ENCODE measurements around the gene CABP7. TPM values are rescaled to one million over a fixed set of nuclear protein-coding genes. Genes with fewer than 3 reads are reported as not detected.

The CABP7 gene
- under 1 TPM in 1 of 2 experiments, not detected in 1; 0.07 TPM for total RNA-seq
- polyA plus RNA-seq = not detected

GRCh38 chr22:29719899-29720645, at the start of gene CABP7:
Gene CABP7 (plus strand): TSS chr22:29720003. CDS start chr22:29720425, 422 bp downstream.
- H3K27me3 ChIP-seq (ENCODE audit: insufficient read depth, low read length, poor library complexity, severe bottlenecking) = peaks cover 7% of the 10 kb centered on the region
- ChIA-PET POLR2A (interaction anchor here (0.7 kb wide), 1 partner anchor 53 kb away, joined by 3 read pairs; no protein-coding TSS in a partner anchor), CTCF (no interaction called here)
- peaks cover 0 to 13% (median 5%) of the 10 kb centered on the region in 3 donors for H3K4me1 Mint-ChIP-seq
- no peaks in the 10 kb centered on the region for H3K36me3 Mint-ChIP-seq
- peaks cover 0 to 1% (median 0%) of the 10 kb centered on the region in 5 donors for H3K9me3 Mint-ChIP-seq
- H3K4me3 ChIP-seq (ENCODE audit: low read length) = no peak within 1 kb of the TSS
- peak within 1 kb of the TSS in 2 of 7 donors; percentile 49 to 74 for H3K4me3 Mint-ChIP-seq
- H3K4me1 ChIP-seq (ENCODE audit: insufficient read depth, low read length) = no peaks in the 10 kb centered on the region
- no peak within 1 kb of the TSS for H3K27ac ChIP-seq (ENCODE audit: low read depth, low read length)
- no peaks in the 10 kb centered on the region for H3K36me3 ChIP-seq (ENCODE audit: insufficient read depth, low read length)
- peaks cover 38 to 47% of the 10 kb centered on the region in 2 donors for H3K27me3 Mint-ChIP-seq
- no peak for DNase-seq
- no peak within 1 kb of the TSS for H3K27ac Mint-ChIP-seq
- no peaks in the 10 kb centered on the region for H3K9me3 ChIP-seq (ENCODE audit: low read length)

- DNase-seq = no peak
- Mint-ChIP-seq H3K27ac (no peak overlapping the region), H3K27me3 (no peaks in the 10 kb centered on the region), H3K4me1 (no peaks in the 10 kb centered on the region), H3K4me3 (no peak overlapping the region), H3K9me3 (no peaks in the 10 kb centered on the region), H3K36me3 (peaks cover 4 to 85% (median 20%) of the 10 kb centered on the region in 3 donors)
- Histone ChIP-seq H3K4me3 (ENCODE audit: low read length) (no peak overlapping the region), H3K27ac (ENCODE audit: low read depth, low read length) (no peak overlapping the region), H3K36me3 (ENCODE audit: insufficient read depth, low read length) (peaks cover 52% of the 10 kb centered on the region), H3K4me1 (ENCODE audit: insufficient read depth, low read length) (no peaks in the 10 kb centered on the region), H3K27me3 (ENCODE audit: insufficient read depth, low read length, poor library complexity, severe bottlenecking) (no peaks in the 10 kb centered on the region), H3K9me3 (ENCODE audit: low read length) (no peaks in the 10 kb centered on the region)
- ChIA-PET CTCF (no interaction called here), POLR2A (no interaction called here)
Observed at GRCh38 chr22:29670626-29671025, 49.2 kb upstream of the CABP7 start.

- H3K4me3 Mint-ChIP-seq = no peak overlapping the region
- H3K36me3 ChIP-seq (ENCODE audit: insufficient read depth, low read length) = peaks cover 65% of the 10 kb centered on the region
- CTCF ChIA-PET = no interaction called here
- H3K27me3 ChIP-seq (ENCODE audit: insufficient read depth, low read length, poor library complexity, severe bottlenecking) = no peaks in the 10 kb centered on the region
- H3K27ac Mint-ChIP-seq = peak overlapping the region in 2 of 8 donors; percentile 16 to 19
- no peak for DNase-seq
- no peaks in the 10 kb centered on the region for H3K4me1 Mint-ChIP-seq
- H3K4me1 ChIP-seq (ENCODE audit: insufficient read depth, low read length) = no peaks in the 10 kb centered on the region
- H3K9me3 Mint-ChIP-seq = no peaks in the 10 kb centered on the region
- no peak overlapping the region for H3K4me3 ChIP-seq (ENCODE audit: low read length)
- H3K27me3 Mint-ChIP-seq = no peaks in the 10 kb centered on the region
- peaks cover 23 to 94% (median 28%) of the 10 kb centered on the region in 3 donors for H3K36me3 Mint-ChIP-seq
- H3K9me3 ChIP-seq (ENCODE audit: low read length) = no peaks in the 10 kb centered on the region
- H3K27ac ChIP-seq (ENCODE audit: low read depth, low read length) = no peak overlapping the region
- POLR2A ChIA-PET = no interaction called here
Observed at GRCh38 chr22:29673361-29674066, 46.3 kb upstream of the CABP7 start.

GRCh38 chr22:29674121-29674520, 45.7 kb upstream of the CABP7 start:
- Histone ChIP-seq H3K27ac (ENCODE audit: low read depth, low read length) (no peak overlapping the region), H3K27me3 (ENCODE audit: insufficient read depth, low read length, poor library complexity, severe bottlenecking) (no peaks in the 10 kb centered on the region), H3K9me3 (ENCODE audit: low read length) (no peaks in the 10 kb centered on the region), H3K4me1 (ENCODE audit: insufficient read depth, low read length) (no peaks in the 10 kb centered on the region), H3K4me3 (ENCODE audit: low read length) (no peak overlapping the region), H3K36me3 (ENCODE audit: insufficient read depth, low read length) (peaks cover 64% of the 10 kb centered on the region)
- peaks cover 23 to 94% (median 28%) of the 10 kb centered on the region in 3 donors for H3K36me3 Mint-ChIP-seq
- ChIA-PET CTCF (no interaction called here), POLR2A (no interaction called here)
- no peak overlapping the region for H3K27ac Mint-ChIP-seq
- no peaks in the 10 kb centered on the region for H3K27me3 Mint-ChIP-seq
- no peaks in the 10 kb centered on the region for H3K9me3 Mint-ChIP-seq
- no peak for DNase-seq
- H3K4me1 Mint-ChIP-seq = no peaks in the 10 kb centered on the region
- H3K4me3 Mint-ChIP-seq = no peak overlapping the region

- no peaks in the 10 kb centered on the region for H3K4me1 Mint-ChIP-seq
- H3K27ac ChIP-seq (ENCODE audit: low read depth, low read length) = no peak overlapping the region
- no peaks in the 10 kb centered on the region for H3K4me1 ChIP-seq (ENCODE audit: insufficient read depth, low read length)
- no peak overlapping the region for H3K4me3 ChIP-seq (ENCODE audit: low read length)
- H3K36me3 Mint-ChIP-seq = peaks cover 23 to 97% (median 26%) of the 10 kb centered on the region in 3 donors
- H3K27me3 Mint-ChIP-seq = no peaks in the 10 kb centered on the region
- H3K36me3 ChIP-seq (ENCODE audit: insufficient read depth, low read length) = peaks cover 62% of the 10 kb centered on the region
- H3K9me3 Mint-ChIP-seq = no peaks in the 10 kb centered on the region
- no peaks in the 10 kb centered on the region for H3K9me3 ChIP-seq (ENCODE audit: low read length)
- no peak for DNase-seq
- H3K4me3 Mint-ChIP-seq = no peak overlapping the region
- H3K27ac Mint-ChIP-seq = peak overlapping the region in 1 of 8 donors; percentile 60
- ChIA-PET CTCF (interaction anchor here (1.3 kb wide), 1 partner anchor 53 kb away, joined by 4 read pairs; no protein-coding TSS in a partner anchor), POLR2A (no interaction called here)
- H3K27me3 ChIP-seq (ENCODE audit: insufficient read depth, low read length, poor library complexity, severe bottlenecking) = no peaks in the 10 kb centered on the region
Observed at GRCh38 chr22:29679316-29679715, 40.5 kb upstream of the CABP7 start.

- peaks cover 37% of the 10 kb centered on the region for H3K36me3 ChIP-seq (ENCODE audit: insufficient read depth, low read length)
Observed at GRCh38 chr22:29683536-29683935, 36.3 kb upstream of the CABP7 start.

GRCh38 chr22:29684244-29684643, 35.6 kb upstream of the CABP7 start:
- Histone ChIP-seq H3K27ac (ENCODE audit: low read depth, low read length) (no peak overlapping the region), H3K9me3 (ENCODE audit: low read length) (no peaks in the 10 kb centered on the region), H3K36me3 (ENCODE audit: insufficient read depth, low read length) (peaks cover 31% of the 10 kb centered on the region), H3K4me3 (ENCODE audit: low read length) (no peak overlapping the region), H3K27me3 (ENCODE audit: insufficient read depth, low read length, poor library complexity, severe bottlenecking) (no peaks in the 10 kb centered on the region), H3K4me1 (ENCODE audit: insufficient read depth, low read length) (no peaks in the 10 kb centered on the region)
- no peak for DNase-seq
- Mint-ChIP-seq H3K27me3 (no peaks in the 10 kb centered on the region), H3K9me3 (no peaks in the 10 kb centered on the region), H3K4me3 (no peak overlapping the region), H3K36me3 (peaks cover 0 to 86% (median 26%) of the 10 kb centered on the region in 3 donors), H3K4me1 (no peaks in the 10 kb centered on the region), H3K27ac (no peak overlapping the region)
- POLR2A ChIA-PET = no interaction called here
- CTCF ChIA-PET = no interaction called here

More at GRCh38 chr22:29683536-29683935, 36.3 kb upstream of the CABP7 start:
- DNase-seq = no peak
- Mint-ChIP-seq H3K27me3 (no peaks in the 10 kb centered on the region), H3K4me3 (no peak overlapping the region), H3K9me3 (no peaks in the 10 kb centered on the region), H3K27ac (no peak overlapping the region), H3K4me1 (no peaks in the 10 kb centered on the region), H3K36me3 (peaks cover 0 to 90% (median 26%) of the 10 kb centered on the region in 3 donors)
- H3K9me3 ChIP-seq (ENCODE audit: low read length) = no peaks in the 10 kb centered on the region
- ChIA-PET POLR2A (no interaction called here), CTCF (no interaction called here)
- no peaks in the 10 kb centered on the region for H3K27me3 ChIP-seq (ENCODE audit: insufficient read depth, low read length, poor library complexity, severe bottlenecking)
- no peak overlapping the region for H3K27ac ChIP-seq (ENCODE audit: low read depth, low read length)
- H3K4me3 ChIP-seq (ENCODE audit: low read length) = no peak overlapping the region
- no peaks in the 10 kb centered on the region for H3K4me1 ChIP-seq (ENCODE audit: insufficient read depth, low read length)

GRCh38 chr22:29689206-29689879, 30.5 kb upstream of the CABP7 start:
- H3K4me1 ChIP-seq (ENCODE audit: insufficient read depth, low read length) = peaks cover 11% of the 10 kb centered on the region
- H3K4me3 ChIP-seq (ENCODE audit: low read length) = no peak overlapping the region
- Mint-ChIP-seq H3K4me1 (peaks cover 0 to 5% (median 2%) of the 10 kb centered on the region in 3 donors), H3K36me3 (peaks cover under 1 to 71% (median 23%) of the 10 kb centered on the region in 3 donors), H3K4me3 (no peak overlapping the region), H3K9me3 (no peaks in the 10 kb centered on the region), H3K27me3 (no peaks in the 10 kb centered on the region), H3K27ac (peak overlapping the region in 1 of 8 donors; percentile 60)
- no peaks in the 10 kb centered on the region for H3K9me3 ChIP-seq (ENCODE audit: low read length)
- peak in 1 of 5 donors; percentile 8 for DNase-seq
- peaks cover 5% of the 10 kb centered on the region for H3K36me3 ChIP-seq (ENCODE audit: insufficient read depth, low read length)
- POLR2A ChIA-PET = no interaction called here
- no peak overlapping the region for H3K27ac ChIP-seq (ENCODE audit: low read depth, low read length)
- CTCF ChIA-PET = interaction anchor here (1.9 kb wide), 1 partner anchor 317 kb away, joined by 7 read pairs; no protein-coding TSS in a partner anchor
- no peaks in the 10 kb centered on the region for H3K27me3 ChIP-seq (ENCODE audit: insufficient read depth, low read length, poor library complexity, severe bottlenecking)
